H1 (cell line): ENCODE measurements around the gene SLC30A7.
"Not testable (repeated sequence)": the region's sequence is repeated elsewhere in the genome, so short reads cannot be mapped to it uniquely, and the experiment has no call there.

Experiments used
- CBX8 ChIP-seq: fragments of 300-800, 300-1000 bp; sonication (generic); IDR thresholded peaks from 2 replicates; pipeline ENCODE4 v1.7.1; 2016; ENCODE audit warnings: low read depth, low read length, borderline replicate concordance
- CEBPB ChIP-seq: IDR thresholded peaks from 2 replicates; pipeline ENCODE4 v1.6.1; 2012; ENCODE audit warnings: low read depth, low read length
- EP300 ChIP-seq, 2 experiments: IDR thresholded peaks; 1 replicate in 1 of 2; 2 replicates in 1 of 2; pipeline ENCODE4 v1.6.1; 2011 to 2012; ENCODE audit warnings: low read depth in 2 of 2, low read length in 2 of 2, mild to moderate bottlenecking in 2 of 2, borderline replicate concordance in 1 of 2, inconsistent platforms in 1 of 2, moderate library complexity in 1 of 2
- EZH2 ChIP-seq: fragments of 200-600 bp; sonication (generic); IDR thresholded peaks from 2 replicates; pipeline ENCODE4 v1.7.1; 2012; ENCODE audit warnings: low read depth, mild to moderate bottlenecking, moderate library complexity, low read length, inconsistent platforms; ENCODE audit not compliant: severe bottlenecking
- GABPA ChIP-seq: IDR thresholded peaks from 2 replicates; pipeline ENCODE4 v1.6.1; 2011; ENCODE audit warnings: mild to moderate bottlenecking, low read length, moderate library complexity, borderline replicate concordance; ENCODE audit not compliant: insufficient read depth
- POLR2A ChIP-seq, 2 experiments: IDR thresholded peaks; 1 replicate in 1 of 2; 2 replicates in 1 of 2; pipeline ENCODE4 v1.6.1; 2011; ENCODE audit warnings: low read depth in 2 of 2, low read length in 2 of 2, mild to moderate bottlenecking in 2 of 2; ENCODE audit errors: control extremely low read depth in 1 of 2
- TF ChIP-seq, protein P1 (sequence below), 3 experiments: IDR thresholded peaks; 1 replicate in 2 of 3; 2 replicates in 1 of 3; pipeline versions ENCODE4 v1.5.1 to v1.6.1; 2011; ENCODE audit warnings: low read length in 3 of 3, mild to moderate bottlenecking in 3 of 3, inconsistent platforms in 2 of 3, low read depth in 1 of 3, moderate library complexity in 1 of 3; ENCODE audit not compliant: insufficient read depth in 1 of 3; ENCODE audit errors: control extremely low read depth in 1 of 3

DNA sequence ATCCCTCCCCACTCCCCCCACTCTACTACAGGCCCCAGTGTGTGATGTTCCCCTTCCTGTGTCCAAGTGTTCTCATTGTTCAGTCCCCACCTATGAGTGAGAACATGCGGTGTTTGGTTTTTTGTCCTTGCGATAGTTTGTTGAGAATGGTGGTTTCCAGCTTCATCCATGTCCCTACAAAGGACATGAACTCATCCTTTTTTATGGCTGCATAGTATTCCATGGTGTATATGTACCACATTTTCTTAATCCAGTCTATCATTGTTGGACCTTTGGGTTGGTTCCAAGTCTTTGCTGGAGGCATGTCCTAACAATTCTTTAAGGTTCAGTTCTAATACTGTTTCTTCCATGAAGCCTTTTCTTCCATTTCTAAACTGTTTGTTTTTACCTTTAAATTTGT lies 37.7 kb downstream of the SLC30A7 start:
- not testable (repeated sequence) for TF ChIP-seq CEBPB; GABPA; CBX8; EP300 (IDR thresholded peaks at IDR 0.05; ENCODE audit: borderline replicate concordance in 1 of 2, low read depth in 2 of 2, low read length in 2 of 2); EZH2; POLR2A (IDR thresholded peaks at IDR 0.05; ENCODE audit: control extremely low read depth in 1 of 2, low read depth in 2 of 2, low read length in 2 of 2)
- TF ChIP-seq, protein P1, sequence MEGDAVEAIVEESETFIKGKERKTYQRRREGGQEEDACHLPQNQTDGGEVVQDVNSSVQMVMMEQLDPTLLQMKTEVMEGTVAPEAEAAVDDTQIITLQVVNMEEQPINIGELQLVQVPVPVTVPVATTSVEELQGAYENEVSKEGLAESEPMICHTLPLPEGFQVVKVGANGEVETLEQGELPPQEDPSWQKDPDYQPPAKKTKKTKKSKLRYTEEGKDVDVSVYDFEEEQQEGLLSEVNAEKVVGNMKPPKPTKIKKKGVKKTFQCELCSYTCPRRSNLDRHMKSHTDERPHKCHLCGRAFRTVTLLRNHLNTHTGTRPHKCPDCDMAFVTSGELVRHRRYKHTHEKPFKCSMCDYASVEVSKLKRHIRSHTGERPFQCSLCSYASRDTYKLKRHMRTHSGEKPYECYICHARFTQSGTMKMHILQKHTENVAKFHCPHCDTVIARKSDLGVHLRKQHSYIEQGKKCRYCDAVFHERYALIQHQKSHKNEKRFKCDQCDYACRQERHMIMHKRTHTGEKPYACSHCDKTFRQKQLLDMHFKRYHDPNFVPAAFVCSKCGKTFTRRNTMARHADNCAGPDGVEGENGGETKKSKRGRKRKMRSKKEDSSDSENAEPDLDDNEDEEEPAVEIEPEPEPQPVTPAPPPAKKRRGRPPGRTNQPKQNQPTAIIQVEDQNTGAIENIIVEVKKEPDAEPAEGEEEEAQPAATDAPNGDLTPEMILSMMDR (IDR thresholded peaks at IDR 0.05; ENCODE audit: control extremely low read depth in 1 of 3, insufficient read depth in 1 of 3, low read depth in 1 of 3, low read length in 3 of 3) = not testable (repeated sequence)
